Natural killer cell treated with Interleukin-12 subunit alpha and Interleukin-12 subunit beta and Interleukin-15 and Interleukin-18, amount 100 ng/mL, for 72 hours (primary cell): ENCODE data around the gene VSTM2L. TPM values are rescaled to one million over a fixed set of nuclear protein-coding genes. Genes with fewer than 3 reads are reported as not detected.

Experiments used
- ATAC-seq, 2 donors: fragments of 150-1000 bp; cut with Tn5 transposase in 1 of 2; sonication (Bioruptor Pico), chemical (Tn5 transposase) in 1 of 2; 2 replicates each; pipeline ENCODE4 v1.10.0; 2021
- DNase-seq: peaks from one replicate; pipeline ENCODE4 v3.0.0; 2022; ENCODE audit warnings: low spot score
- H3K27ac Mint-ChIP-seq, 2 donors: 1 replicate in 1 of 2; 2 replicates in 1 of 2; pipeline ENCODE4 v1.8.0; 2022; ENCODE audit warnings: mixed read lengths in 2 of 2, mild to moderate bottlenecking in 1 of 2, moderate library complexity in 1 of 2
- H3K27me3 Mint-ChIP-seq, 2 donors: 1 replicate in 1 of 2; 2 replicates in 1 of 2; pipeline ENCODE4 v1.8.0; 2022; ENCODE audit warnings: mixed read lengths in 2 of 2
- H3K36me3 Mint-ChIP-seq: one replicate; pipeline ENCODE4 v1.8.0; 2022; ENCODE audit warnings: mixed read lengths
- H3K4me1 Mint-ChIP-seq, 2 donors: 1 replicate in 1 of 2; 2 replicates in 1 of 2; pipeline ENCODE4 v1.8.0; 2022; ENCODE audit warnings: low read depth in 2 of 2, mixed read lengths in 2 of 2, mild to moderate bottlenecking in 1 of 2
- H3K4me3 Mint-ChIP-seq: one replicate; pipeline ENCODE4 v1.8.0; 2022; ENCODE audit warnings: mixed read lengths
- H3K9me3 Mint-ChIP-seq: 2 replicates; pipeline ENCODE4 v1.8.0; 2022; ENCODE audit warnings: mixed read lengths
- total RNA-seq, 2 donors: library from RNA; stranded (reverse); gene quantifications; one replicate each; pipeline ENCODE4 v1.2.3, GENCODE V29; 2022

VSTM2L gene
- total RNA-seq, 2 donors from 2014 or later = 0.14 to 0.75 TPM

- H3K4me1 Mint-ChIP-seq = peaks cover 2 to 9% of the 10 kb centered on the region in 2 donors
- no peaks in the 10 kb centered on the region for H3K36me3 Mint-ChIP-seq
- no peak overlapping the region for H3K4me3 Mint-ChIP-seq
- H3K27me3 Mint-ChIP-seq = peaks cover 10 to 12% of the 10 kb centered on the region in 2 donors
- no peak overlapping the region for H3K27ac Mint-ChIP-seq
- no peaks in the 10 kb centered on the region for H3K9me3 Mint-ChIP-seq
- DNase-seq = no peak
- ATAC-seq = no peak
Observed at GRCh38 chr20:37926612-37927011, 23.7 kb downstream of the VSTM2L start.

- H3K9me3 Mint-ChIP-seq = no peaks in the 10 kb centered on the region
- H3K4me3 Mint-ChIP-seq = no peak overlapping the region
- ATAC-seq (no peak), DNase-seq (no peak)
- H3K36me3 Mint-ChIP-seq = no peaks in the 10 kb centered on the region
- H3K27ac Mint-ChIP-seq = no peak overlapping the region
- peaks cover 11 to 12% of the 10 kb centered on the region in 2 donors for H3K27me3 Mint-ChIP-seq
- H3K4me1 Mint-ChIP-seq = peaks cover 0 to under 1% of the 10 kb centered on the region in 2 donors
Observed at GRCh38 chr20:37927410-37928095, 24.6 kb downstream of the VSTM2L start.

GRCh38 chr20:37928996-37929682 lies 26.2 kb downstream of the VSTM2L start:
- H3K27me3 Mint-ChIP-seq = peaks cover 12 to 13% of the 10 kb centered on the region in 2 donors
- H3K27ac Mint-ChIP-seq = no peak overlapping the region
- H3K9me3 Mint-ChIP-seq = no peaks in the 10 kb centered on the region
- no peaks in the 10 kb centered on the region for H3K36me3 Mint-ChIP-seq
- ATAC-seq (no peak), DNase-seq (no peak)
- no peak overlapping the region for H3K4me3 Mint-ChIP-seq
- no peaks in the 10 kb centered on the region for H3K4me1 Mint-ChIP-seq

- Mint-ChIP-seq H3K36me3 (no peaks in the 10 kb centered on the region), H3K27me3 (peaks cover 12 to 13% of the 10 kb centered on the region in 2 donors), H3K27ac (no peak overlapping the region), H3K4me1 (no peaks in the 10 kb centered on the region), H3K9me3 (no peaks in the 10 kb centered on the region), H3K4me3 (no peak overlapping the region)
- no peak for DNase-seq
- ATAC-seq = no peak
Observed at GRCh38 chr20:37929683-37930014, 26.7 kb downstream of the VSTM2L start.

- H3K4me3 Mint-ChIP-seq = no peak overlapping the region
- no peaks in the 10 kb centered on the region for H3K36me3 Mint-ChIP-seq
- H3K27ac Mint-ChIP-seq = no peak overlapping the region
- no peaks in the 10 kb centered on the region for H3K9me3 Mint-ChIP-seq
- peaks cover 12 to 16% of the 10 kb centered on the region in 2 donors for H3K27me3 Mint-ChIP-seq
- H3K4me1 Mint-ChIP-seq = no peaks in the 10 kb centered on the region
- ATAC-seq (no peak), DNase-seq (no peak)
Observed at GRCh38 chr20:37931153-37931922, 28.4 kb downstream of the VSTM2L start.

- peaks cover 12 to 16% of the 10 kb centered on the region in 2 donors for H3K27me3 Mint-ChIP-seq
- H3K4me3 Mint-ChIP-seq = no peak overlapping the region
- H3K4me1 Mint-ChIP-seq = no peaks in the 10 kb centered on the region
- H3K9me3 Mint-ChIP-seq = no peaks in the 10 kb centered on the region
- no peaks in the 10 kb centered on the region for H3K36me3 Mint-ChIP-seq
- no peak for ATAC-seq
- no peak for DNase-seq
- H3K27ac Mint-ChIP-seq = no peak overlapping the region
Observed at GRCh38 chr20:37932074-37932473, 29.1 kb downstream of the VSTM2L start.

- H3K36me3 Mint-ChIP-seq = no peaks in the 10 kb centered on the region
- H3K27me3 Mint-ChIP-seq = peaks cover 12 to 16% of the 10 kb centered on the region in 2 donors
- no peak overlapping the region for H3K27ac Mint-ChIP-seq
- ATAC-seq (no peak), DNase-seq (no peak)
- no peaks in the 10 kb centered on the region for H3K9me3 Mint-ChIP-seq
- no peaks in the 10 kb centered on the region for H3K4me1 Mint-ChIP-seq
- H3K4me3 Mint-ChIP-seq = no peak overlapping the region
Observed at GRCh38 chr20:37932919-37933318, 30.0 kb downstream of the VSTM2L start.

GRCh38 chr20:37933786-37934633 lies 31.1 kb downstream of the VSTM2L start:
- ATAC-seq (no peak), DNase-seq (no peak)
- Mint-ChIP-seq H3K9me3 (no peaks in the 10 kb centered on the region), H3K4me1 (no peaks in the 10 kb centered on the region), H3K4me3 (no peak overlapping the region), H3K36me3 (no peaks in the 10 kb centered on the region), H3K27ac (no peak overlapping the region), H3K27me3 (peaks cover 8 to 14% of the 10 kb centered on the region in 2 donors)

- peaks cover 0 to 9% of the 10 kb centered on the region in 2 donors for H3K27me3 Mint-ChIP-seq
- H3K36me3 Mint-ChIP-seq = no peaks in the 10 kb centered on the region
- H3K27ac Mint-ChIP-seq = no peak overlapping the region
- ATAC-seq (no peak), DNase-seq (no peak)
- H3K9me3 Mint-ChIP-seq = no peaks in the 10 kb centered on the region
- H3K4me1 Mint-ChIP-seq = no peaks in the 10 kb centered on the region
- H3K4me3 Mint-ChIP-seq = no peak overlapping the region
Observed at GRCh38 chr20:37934634-37935375, 31.9 kb downstream of the VSTM2L start.

GRCh38 chr20:37935435-37935834 lies 32.5 kb downstream of the VSTM2L start:
- no peaks in the 10 kb centered on the region for H3K36me3 Mint-ChIP-seq
- no peak for DNase-seq
- no peaks in the 10 kb centered on the region for H3K9me3 Mint-ChIP-seq
- H3K27me3 Mint-ChIP-seq = peaks cover 0 to 7% of the 10 kb centered on the region in 2 donors
- no peaks in the 10 kb centered on the region for H3K4me1 Mint-ChIP-seq
- no peak for ATAC-seq
- no peak overlapping the region for H3K27ac Mint-ChIP-seq
- no peak overlapping the region for H3K4me3 Mint-ChIP-seq

GRCh38 chr20:37936041-37936440 lies 33.1 kb downstream of the VSTM2L start:
- peaks cover 0 to 6% of the 10 kb centered on the region in 2 donors for H3K27me3 Mint-ChIP-seq
- H3K9me3 Mint-ChIP-seq = no peaks in the 10 kb centered on the region
- H3K4me1 Mint-ChIP-seq = no peaks in the 10 kb centered on the region
- no peak overlapping the region for H3K4me3 Mint-ChIP-seq
- DNase-seq (no peak), ATAC-seq (no peak)
- no peak overlapping the region for H3K27ac Mint-ChIP-seq
- no peaks in the 10 kb centered on the region for H3K36me3 Mint-ChIP-seq

- H3K36me3 Mint-ChIP-seq = no peaks in the 10 kb centered on the region
- H3K9me3 Mint-ChIP-seq = no peaks in the 10 kb centered on the region
- ATAC-seq = no peak
- no peak for DNase-seq
- no peaks in the 10 kb centered on the region for H3K4me1 Mint-ChIP-seq
- peaks cover 0 to 6% of the 10 kb centered on the region in 2 donors for H3K27me3 Mint-ChIP-seq
- no peak overlapping the region for H3K27ac Mint-ChIP-seq
- H3K4me3 Mint-ChIP-seq = no peak overlapping the region
Observed at GRCh38 chr20:37936451-37936850, 33.5 kb downstream of the VSTM2L start.

GRCh38 chr20:37937686-37938085 lies 34.8 kb downstream of the VSTM2L start:
- no peaks in the 10 kb centered on the region for H3K4me1 Mint-ChIP-seq
- H3K4me3 Mint-ChIP-seq = no peak overlapping the region
- DNase-seq (no peak), ATAC-seq (no peak)
- H3K36me3 Mint-ChIP-seq = no peaks in the 10 kb centered on the region
- peaks cover 0 to 3% of the 10 kb centered on the region in 2 donors for H3K27me3 Mint-ChIP-seq
- H3K27ac Mint-ChIP-seq = no peak overlapping the region
- no peaks in the 10 kb centered on the region for H3K9me3 Mint-ChIP-seq
